GM21381 (cell line): ENCODE measurements around the gene DEPDC1B.
"Not testable (repeated sequence)": the region's sequence is repeated elsewhere in the genome, so short reads cannot be mapped to it uniquely, and the experiment has no call there.

Experiments
- ATAC-seq: cut with Tn5 transposase; IDR thresholded peaks from one replicate; pipeline ENCODE4 v1.9.1; 2021; ENCODE audit warnings: mild to moderate bottlenecking, moderate library complexity; ENCODE audit not compliant: unreplicated experiment

DEPDC1B gene

DNA sequence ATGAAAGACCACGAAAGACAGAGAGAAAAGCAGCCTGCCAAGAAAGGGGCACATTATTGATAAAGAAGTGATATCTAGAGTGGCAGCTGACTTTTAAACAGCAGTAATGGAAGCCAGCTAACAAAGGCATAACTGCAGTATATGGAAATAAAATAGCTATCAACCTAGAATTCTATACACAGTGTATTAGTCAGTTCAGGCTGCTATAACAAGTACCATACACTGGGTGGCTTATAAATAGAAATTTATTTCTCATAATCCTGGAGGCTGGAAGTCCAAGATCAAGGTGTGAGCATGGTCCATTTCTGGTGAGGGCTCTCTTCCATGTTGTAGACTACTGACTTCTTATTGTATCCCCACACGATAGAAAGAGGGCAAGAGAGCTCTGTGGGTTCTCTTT, 109.8 kb downstream of the DEPDC1B start:
- ATAC-seq = no peak

DNA sequence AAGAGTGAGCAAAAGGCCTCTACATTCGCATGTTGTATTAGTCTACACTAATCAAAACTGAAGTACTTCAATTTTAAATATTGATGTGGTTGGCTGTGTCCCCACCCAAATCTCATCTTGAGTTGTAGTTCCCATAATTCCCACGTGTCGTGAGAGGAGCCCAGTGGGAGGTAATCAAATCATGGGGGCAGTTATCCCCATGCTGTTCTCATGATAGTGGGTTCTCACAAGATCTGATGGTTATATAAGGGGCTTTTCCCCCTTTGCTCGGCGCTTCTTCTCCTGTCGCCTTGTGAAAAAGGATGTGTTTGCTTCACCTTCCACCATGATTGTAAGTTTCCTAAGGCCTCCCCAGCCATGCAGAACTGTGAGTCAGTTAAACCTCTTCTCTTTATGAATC, 112.7 kb downstream of the DEPDC1B start:
- not testable (repeated sequence) for ATAC-seq

DNA sequence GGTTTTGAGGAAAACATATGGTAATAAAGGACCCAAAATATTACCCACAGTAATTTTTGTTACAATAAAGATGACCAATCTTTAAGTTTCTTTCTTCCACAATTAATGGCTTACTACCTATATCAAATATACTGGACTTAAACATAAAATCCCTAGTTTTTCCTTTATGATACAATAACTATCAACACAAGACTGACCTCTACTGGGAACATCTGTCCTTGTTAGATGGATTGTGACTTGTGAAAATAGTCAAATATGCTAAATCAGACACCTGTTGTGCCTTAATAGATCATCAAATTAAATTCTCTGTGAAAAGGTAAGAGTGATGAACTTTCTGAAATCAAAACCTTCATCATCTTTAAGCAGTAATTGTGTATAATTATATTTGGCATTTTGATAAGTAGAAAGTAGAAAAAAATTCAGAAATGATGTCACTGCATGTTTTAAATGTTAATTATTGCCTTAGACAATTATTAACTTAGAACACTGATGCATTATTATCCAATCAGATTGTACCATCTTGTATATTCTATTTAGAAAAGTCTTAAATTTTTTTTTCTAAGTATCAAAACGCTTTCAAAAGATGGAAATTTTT, 113.6 kb downstream of the DEPDC1B start:
- ATAC-seq = no peak

DNA sequence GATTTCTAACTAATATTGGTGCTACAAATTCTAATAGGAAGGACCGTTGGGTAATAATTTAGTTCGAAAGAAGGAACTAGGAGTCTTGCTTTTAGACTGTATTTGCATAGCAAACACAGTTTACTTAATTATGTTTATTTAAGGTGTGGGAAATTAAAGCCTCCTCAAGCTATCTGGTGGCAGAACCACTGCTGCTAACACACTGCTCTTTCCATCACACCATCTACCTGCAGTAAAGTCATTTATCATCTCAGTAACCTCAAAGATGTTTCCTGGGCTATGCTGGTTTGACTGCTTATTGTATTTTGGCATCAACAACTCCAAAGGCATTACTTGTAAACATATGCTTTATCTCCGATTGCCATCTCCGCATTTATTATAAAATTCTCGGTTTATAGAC, 114.3 kb downstream of the DEPDC1B start:
- no peak for ATAC-seq

DNA sequence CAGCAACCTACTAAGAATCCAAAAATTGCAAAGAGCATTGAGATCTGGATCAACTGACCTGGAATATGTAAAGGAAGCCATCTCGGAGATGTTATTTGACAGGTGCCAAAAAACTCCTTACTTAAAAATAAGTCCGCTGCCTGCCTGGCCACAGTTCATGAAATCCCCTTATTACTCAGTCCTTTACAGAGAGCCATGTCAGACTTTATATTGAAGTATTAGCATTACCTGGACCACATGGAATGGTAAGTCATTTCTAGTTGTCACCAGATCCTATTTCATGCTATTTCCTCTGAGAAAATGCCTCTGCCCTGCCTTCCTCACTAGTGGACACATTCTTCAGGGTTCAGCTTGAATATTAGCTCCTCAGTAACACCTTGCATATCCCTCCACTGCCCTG, 115.7 kb downstream of the DEPDC1B start:
- ATAC-seq = no peak

DNA sequence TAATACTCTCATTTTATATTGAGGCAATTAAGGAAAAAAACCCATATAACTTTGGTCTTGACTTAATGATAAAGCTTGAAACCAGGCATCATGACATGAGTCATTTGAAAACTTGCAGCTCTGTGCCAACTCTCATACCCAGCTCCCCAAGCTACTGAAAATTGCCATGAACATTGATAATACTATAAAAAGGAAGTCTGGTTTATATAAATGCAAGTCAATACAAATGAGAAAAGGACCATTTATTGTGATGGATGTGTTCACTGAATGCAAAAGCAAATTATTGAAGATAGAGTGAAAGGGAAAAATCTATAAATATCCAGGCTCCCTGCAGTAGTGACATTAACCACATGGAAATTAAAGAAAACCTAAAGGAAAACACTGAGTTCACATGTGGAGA, 116.3 kb downstream of the DEPDC1B start:
- ATAC-seq = no peak

DNA sequence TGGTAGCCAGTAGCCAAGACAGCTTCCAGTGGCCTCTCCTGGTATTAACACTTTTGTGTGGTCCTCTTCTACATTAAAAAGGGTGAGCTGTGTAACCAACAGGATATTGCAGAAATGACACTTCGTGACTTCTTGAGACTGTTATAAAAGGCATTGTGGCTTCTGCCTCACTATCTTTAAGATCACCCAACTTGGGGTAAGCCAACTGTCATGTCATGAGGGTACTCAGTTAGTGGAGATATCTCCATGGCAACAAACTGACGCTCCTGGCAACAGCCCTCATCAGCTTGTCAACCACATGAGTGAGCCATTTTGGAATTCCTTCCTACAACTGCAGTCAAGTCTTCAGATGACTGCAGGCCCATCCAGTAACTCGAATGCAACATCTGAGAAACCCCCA, 121.7 kb downstream of the DEPDC1B start:
- no peak for ATAC-seq

DNA sequence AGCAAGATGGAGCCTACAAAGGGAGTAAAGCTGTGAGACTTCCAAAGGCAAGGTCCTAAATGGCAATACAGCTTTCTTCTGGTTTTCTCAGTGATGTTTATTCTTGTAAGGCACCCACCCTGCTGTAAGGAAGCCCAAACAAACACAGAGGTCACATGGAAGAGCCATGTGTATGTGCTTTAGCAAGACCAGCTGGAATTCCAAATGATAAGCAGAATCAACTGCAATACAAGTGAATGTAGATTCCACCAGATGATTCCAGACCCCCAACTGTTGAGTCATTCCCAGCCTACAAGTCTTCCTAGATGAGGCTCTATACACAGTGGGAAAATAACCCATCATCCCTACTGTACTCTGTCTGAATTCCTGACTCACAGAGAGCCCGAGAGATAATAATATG, 122.8 kb downstream of the DEPDC1B start:
- no peak for ATAC-seq

DNA sequence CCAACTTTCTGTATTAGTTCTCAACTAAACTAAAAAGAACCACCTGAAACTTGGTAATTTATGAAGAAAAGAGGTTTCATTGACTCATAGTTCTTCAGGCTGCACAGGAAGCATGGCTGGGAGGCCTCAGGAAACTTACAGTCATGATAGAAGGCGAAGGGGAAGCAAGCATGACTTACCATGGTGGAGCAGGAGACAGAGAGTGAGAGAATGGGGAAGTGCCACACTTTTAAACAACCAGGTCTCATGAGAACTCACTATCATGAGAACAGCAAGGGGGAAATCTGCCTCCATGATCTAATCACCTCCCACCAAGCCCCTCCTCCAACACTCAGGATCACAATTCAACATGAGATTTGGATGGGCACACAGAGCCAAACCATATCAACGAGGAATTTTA, 123.5 kb downstream of the DEPDC1B start:
- no peak for ATAC-seq

DNA sequence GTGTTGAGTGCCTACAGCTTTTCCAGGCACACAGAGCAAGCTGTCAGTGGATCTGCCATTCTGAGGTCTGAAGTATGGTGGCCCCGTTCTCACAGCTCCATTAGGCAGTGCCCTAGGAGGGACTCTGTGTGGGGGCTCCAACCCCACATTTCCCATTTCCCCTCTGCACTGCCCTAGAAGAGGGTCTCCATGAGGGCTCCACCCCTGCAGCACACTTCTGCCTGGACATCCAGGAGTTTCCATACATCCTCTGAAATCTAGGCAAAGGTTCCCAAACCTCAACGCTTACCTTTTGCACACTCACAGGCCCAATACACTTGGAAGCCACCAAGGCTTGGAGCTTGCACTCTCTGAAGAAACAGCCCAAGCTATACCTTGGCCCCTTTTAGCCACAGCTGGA, 131.3 kb downstream of the DEPDC1B start:
- no peak for ATAC-seq

DNA sequence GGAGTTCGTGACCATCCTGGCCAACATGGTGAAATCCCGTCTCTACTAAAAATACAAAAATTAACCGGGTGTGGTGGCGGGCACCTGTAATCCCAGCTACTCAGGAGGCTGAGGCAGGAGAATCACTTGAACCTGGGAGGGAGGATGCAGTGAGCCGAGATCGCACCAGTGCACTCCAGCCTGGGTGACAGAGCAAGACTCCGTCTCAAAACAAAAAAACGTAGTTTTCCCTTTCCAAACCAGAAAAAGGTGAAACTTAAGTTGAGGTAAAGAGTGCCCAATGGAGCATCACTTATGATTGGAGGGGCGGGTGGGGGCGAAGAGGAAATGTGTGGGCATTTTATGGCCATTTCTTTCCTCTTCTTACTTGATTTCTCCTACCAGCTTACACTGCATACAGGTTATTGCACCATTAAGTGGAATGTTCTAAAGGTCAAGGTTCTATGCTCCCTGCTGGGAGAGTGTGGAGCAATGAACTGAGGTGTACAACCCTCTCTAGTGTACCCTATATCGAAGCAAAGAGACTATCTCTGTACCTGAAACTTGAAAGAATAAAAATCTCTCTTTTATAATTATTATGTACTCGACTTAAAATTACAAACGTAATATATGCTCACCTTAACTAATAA, 136.2 kb downstream of the DEPDC1B start:
- no peak for ATAC-seq

DNA sequence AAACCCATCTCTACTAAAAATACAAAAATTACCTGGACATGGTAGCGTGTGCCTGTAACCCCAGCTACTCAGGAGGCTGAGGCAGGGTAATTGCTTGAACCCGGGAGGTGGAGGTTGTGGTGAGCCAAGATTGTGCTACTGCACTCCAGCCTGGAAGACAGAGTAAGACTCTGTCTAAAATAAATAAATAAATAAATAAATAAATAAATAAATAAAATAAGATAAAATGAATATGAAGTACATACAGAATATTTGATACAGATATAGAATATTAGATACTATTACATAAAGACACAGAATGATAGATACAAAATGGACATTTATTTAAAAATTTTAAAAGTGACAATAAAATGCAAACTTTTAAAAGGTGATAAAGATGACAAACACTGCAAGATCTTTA, 146.7 kb downstream of the DEPDC1B start:
- not testable (repeated sequence) for ATAC-seq

DNA sequence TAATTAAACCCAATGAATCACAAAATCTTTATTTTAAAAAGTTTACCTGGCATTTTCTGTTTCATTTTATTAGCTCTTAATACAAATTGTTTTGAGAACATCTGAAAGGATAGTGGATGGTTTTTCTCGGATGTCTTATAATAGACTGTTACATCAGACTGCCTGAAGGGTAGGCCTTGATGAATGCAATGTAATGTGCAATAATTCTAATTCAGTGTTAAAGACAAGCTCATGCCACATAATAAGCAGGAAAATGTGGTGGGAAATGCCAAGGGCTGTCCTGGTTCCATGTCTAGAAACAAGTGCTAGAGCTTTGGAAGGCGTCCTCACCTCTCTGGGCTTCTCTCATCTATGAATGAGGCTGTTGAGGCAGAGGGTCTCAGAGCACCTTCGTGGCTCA, 148.1 kb downstream of the DEPDC1B start:
- no peak for ATAC-seq

DNA sequence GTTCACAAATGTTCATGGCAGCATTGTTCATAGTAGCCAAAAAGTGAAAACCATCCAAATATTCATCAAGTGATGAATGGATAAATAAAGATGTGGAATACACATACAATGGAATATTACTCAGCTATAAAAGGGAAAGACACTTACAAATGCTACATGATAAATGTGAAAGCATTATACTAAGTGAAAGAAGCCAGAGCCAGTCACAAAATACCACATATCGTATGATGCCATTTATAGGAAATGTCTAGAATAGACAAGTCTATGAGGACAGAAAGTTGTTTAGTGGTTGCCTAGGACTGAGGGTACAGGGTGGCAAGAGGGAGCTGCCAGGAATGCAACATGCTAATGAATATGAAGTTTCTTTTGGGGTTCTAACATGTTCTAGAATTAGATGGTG, 148.7 kb downstream of the DEPDC1B start:
- ATAC-seq = no peak

DNA sequence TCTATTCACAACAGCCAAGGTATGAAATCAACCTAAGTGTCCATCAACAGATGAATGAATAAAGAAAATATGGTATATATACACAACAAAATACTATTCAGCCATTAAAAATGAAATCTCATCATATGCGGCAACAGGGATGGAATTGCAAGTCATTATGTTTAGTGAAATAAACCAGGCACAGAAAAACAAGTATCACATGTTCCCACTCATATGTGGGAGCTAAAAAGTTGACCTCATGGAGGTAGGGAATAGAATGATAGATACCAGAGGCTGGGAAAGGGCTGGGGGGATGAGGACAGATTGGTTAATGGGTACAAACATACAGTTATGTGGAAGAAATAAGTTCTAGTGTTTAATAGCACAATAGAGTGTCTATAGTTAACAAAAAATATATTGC, 149.7 kb downstream of the DEPDC1B start:
- ATAC-seq = no peak

DNA sequence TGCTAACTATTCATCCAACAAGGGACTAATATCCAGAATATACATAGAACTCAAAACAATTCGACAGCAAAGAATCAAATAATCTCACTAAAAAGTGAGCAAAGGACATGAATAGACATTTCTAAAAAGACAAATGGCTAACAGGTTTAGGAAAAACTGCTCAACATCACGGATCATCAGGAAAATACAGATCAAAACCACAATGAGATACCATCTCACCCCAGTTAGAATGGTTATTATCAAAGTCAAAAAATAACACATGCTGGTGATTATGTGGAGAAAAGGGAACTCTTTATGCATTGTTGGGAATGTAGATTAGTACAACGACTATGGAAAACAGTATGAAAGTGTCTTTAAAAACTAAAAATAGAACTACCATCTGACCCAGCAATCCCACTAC, 150.1 kb downstream of the DEPDC1B start:
- ATAC-seq = no peak
